GM21825 (cell line): ENCODE measurements around the gene PKIB.
"Not testable (repeated sequence)": the region's sequence is repeated elsewhere in the genome, so short reads cannot be mapped to it uniquely, and the experiment has no call there.

Experiments used
- ATAC-seq: cut with Tn5 transposase; IDR thresholded peaks from one replicate; pipeline ENCODE4 v1.9.1; 2021; ENCODE audit warnings: mild to moderate bottlenecking, moderate library complexity; ENCODE audit not compliant: unreplicated experiment

PKIB gene

GRCh38 chr6:122620428-122620827 is 10.2 kb downstream of the PKIB start:
- ATAC-seq: no peak

GRCh38 chr6:122620902-122621301 is 10.7 kb downstream of the PKIB start:
- ATAC-seq: no peak

- ATAC-seq: no peak
Observed at GRCh38 chr6:122621638-122622037, 11.4 kb downstream of the PKIB start.

GRCh38 chr6:122622479-122622878 is 12.3 kb downstream of the PKIB start:
- no peak for ATAC-seq

GRCh38 chr6:122623279-122623678 is 13.1 kb downstream of the PKIB start:
- no peak for ATAC-seq

GRCh38 chr6:122624853-122625252 is 14.6 kb downstream of the PKIB start:
- ATAC-seq: no peak

- ATAC-seq: no peak
Observed at GRCh38 chr6:122628714-122629113, 18.5 kb downstream of the PKIB start.

GRCh38 chr6:122631571-122632249 is 21.5 kb downstream of the PKIB start:
- ATAC-seq: no peak

GRCh38 chr6:122640366-122640765 is 30.2 kb downstream of the PKIB start:
- no peak for ATAC-seq

GRCh38 chr6:122641819-122642218 is 31.6 kb downstream of the PKIB start:
- no peak for ATAC-seq

GRCh38 chr6:122642604-122643003 is 32.4 kb downstream of the PKIB start:
- not testable (repeated sequence) for ATAC-seq

- no peak for ATAC-seq
Observed at GRCh38 chr6:122645256-122645655, 35.1 kb downstream of the PKIB start.

GRCh38 chr6:122647765-122648164 is 37.6 kb downstream of the PKIB start:
- no peak for ATAC-seq

GRCh38 chr6:122648726-122649125 is 38.5 kb downstream of the PKIB start:
- no peak for ATAC-seq

GRCh38 chr6:122649701-122650100 is 39.5 kb downstream of the PKIB start:
- ATAC-seq: no peak

GRCh38 chr6:122650403-122650802 is 40.2 kb downstream of the PKIB start:
- no peak for ATAC-seq

- ATAC-seq: no peak
Observed at GRCh38 chr6:122651031-122651430, 40.8 kb downstream of the PKIB start.

- no peak for ATAC-seq
Observed at GRCh38 chr6:122651604-122652003, 41.4 kb downstream of the PKIB start.

GRCh38 chr6:122652431-122652830 is 42.2 kb downstream of the PKIB start:
- no peak for ATAC-seq

- no peak for ATAC-seq
Observed at GRCh38 chr6:122653094-122653493, 42.9 kb downstream of the PKIB start.

GRCh38 chr6:122654012-122654411 is 43.8 kb downstream of the PKIB start:
- ATAC-seq: no peak

GRCh38 chr6:122657601-122658000 is 47.4 kb downstream of the PKIB start:
- ATAC-seq: no peak

- no peak for ATAC-seq
Observed at GRCh38 chr6:122660296-122660695, 50.1 kb downstream of the PKIB start.
